NB4 (cell line): ENCODE data around the gene PELI2.

Source experiments
- DNase-seq: peaks from one replicate; pipeline ENCODE4 v3.0.0; 2010; ENCODE audit warnings: low read depth
- H3K4me3 ChIP-seq: one replicate; pipeline ENCODE4 v1.5.1; 2011; ENCODE audit warnings: mild to moderate bottlenecking, low read depth, low read length, moderate library complexity
- CTCF ChIP-seq: IDR thresholded peaks from one replicate; pipeline ENCODE4 v1.5.1; 2012; ENCODE audit warnings: low read depth, low read length
- MAX ChIP-seq: IDR thresholded peaks from 2 replicates; pipeline ENCODE4 v1.6.1; 2011; ENCODE audit warnings: low read depth, low read length
- MYC ChIP-seq: IDR thresholded peaks from 2 replicates; pipeline ENCODE4 v1.6.1; 2011; ENCODE audit warnings: low read depth, low read length
- POLR2A ChIP-seq: IDR thresholded peaks from 2 replicates; pipeline ENCODE4 v1.6.1; 2011; ENCODE audit warnings: mild to moderate bottlenecking; ENCODE audit not compliant: insufficient read length; ENCODE audit errors: extremely low read depth

The PELI2 gene

GRCh38 chr14:56172571-56172971, 54.4 kb downstream of the PELI2 start:
- no peak for TF ChIP-seq POLR2A
- no peak for TF ChIP-seq CTCF
- no peak for TF ChIP-seq MYC
- no peak for TF ChIP-seq MAX
- no peak overlapping the region for H3K4me3 ChIP-seq
- DNase-seq, result peak; percentile 2

GRCh38 chr14:56173365-56173922, 55.2 kb downstream of the PELI2 start:
- TF ChIP-seq POLR2A (no peak), MYC (no peak), CTCF (no peak), MAX (no peak)
- no peak overlapping the region for H3K4me3 ChIP-seq
- DNase-seq, result no peak

GRCh38 chr14:56175773-56176172, 57.6 kb downstream of the PELI2 start:
- DNase-seq, result no peak
- H3K4me3 ChIP-seq, result no peak overlapping the region
- no peak for TF ChIP-seq MAX
- TF ChIP-seq POLR2A, result no peak
- no peak for TF ChIP-seq CTCF
- no peak for TF ChIP-seq MYC

GRCh38 chr14:56176530-56176929, 58.3 kb downstream of the PELI2 start:
- no peak for DNase-seq
- no peak for TF ChIP-seq MAX
- TF ChIP-seq CTCF, result no peak
- TF ChIP-seq POLR2A, result no peak
- TF ChIP-seq MYC, result no peak

GRCh38 chr14:56177036-56177435, 58.8 kb downstream of the PELI2 start:
- no peak for DNase-seq
- H3K4me3 ChIP-seq, result no peak overlapping the region
- no peak for TF ChIP-seq POLR2A
- no peak for TF ChIP-seq CTCF
- TF ChIP-seq MYC, result no peak
- TF ChIP-seq MAX, result no peak

More at GRCh38 chr14:56176530-56176929, 58.3 kb downstream of the PELI2 start:
- H3K4me3 ChIP-seq, result no peak overlapping the region
